Prostate gland (tissue), 2 donors: Measurements from ENCODE around the gene IGSF23. TPM values are rescaled to one million over a fixed set of nuclear protein-coding genes. Genes with fewer than 3 reads are reported as not detected.
"Not testable (repeated sequence)": the region's sequence is repeated elsewhere in the genome, so short reads cannot be mapped to it uniquely, and the experiment has no call there.

Experiments
- DNase-seq: peaks from one replicate; pipeline ENCODE4 v3.0.0-alpha.2; 2019; ENCODE audit warnings: low spot score
- H3K27ac ChIP-seq, 2 donors: fragments of 200-600 bp; sonication (generic); 2 replicates each; pipeline ENCODE4 v1.5.1; 2017 to 2019
- H3K27me3 ChIP-seq: fragments of 200-600 bp; sonication (generic); replicated peaks from 2 replicates; pipeline ENCODE4 v1.5.1; 2019; ENCODE audit not compliant: insufficient read depth
- H3K36me3 ChIP-seq, 2 donors: fragments of 200-600 bp; sonication (generic); 1 replicate in 1 of 2; 2 replicates in 1 of 2; pipeline versions ENCODE4 v1.5.1 to v1.8.1; 2017 to 2019
- H3K4me1 ChIP-seq: fragments of 200-600 bp; sonication (generic); replicated peaks from 2 replicates; pipeline ENCODE4 v1.5.1; 2019
- H3K4me3 ChIP-seq, 2 donors: fragments of 200-600 bp; sonication (generic); 2 replicates each; pipeline ENCODE4 v1.5.1; 2017 to 2019
- H3K9me3 ChIP-seq: fragments of 200-600 bp; sonication (generic); 2 replicates; pipeline ENCODE4 v1.5.1; 2017
- POLR2A ChIP-seq: fragments of 450-650 bp; IDR thresholded peaks from one replicate; pipeline ENCODE4 v1.6.1; 2016; ENCODE audit warnings: antibody characterized with exemption, mild to moderate bottlenecking
- POLR2AphosphoS5 ChIP-seq: sonication (generic); formaldehyde crosslinking; IDR thresholded peaks from one replicate; pipeline ENCODE4 v1.6.1; 2017; ENCODE audit warnings: antibody characterized with exemption
- WGBS: methylation state at CpG from one replicate; pipeline ENCODE4 v1.1.5; 2018; 5-methylcytosine and 5-hydroxymethylcytosine counted together
- intact Hi-C: fragments of 100-400 bp; cut with DNase I; formaldehyde crosslinking; loops from one replicate; pipeline ENCODE4 v1.14.2; 2022
- total RNA-seq, 2 donors: library from RNA; depleted of rRNA; stranded (reverse); fragments of >200 nt; gene quantifications; one replicate each; pipeline ENCODE4 v1.1.0, GENCODE V29; 2016
- TF ChIP-seq, protein P1 (sequence below), 4 experiments: fragments of 200-600 bp in 2 of 4; fragments of 450-650 bp in 2 of 4; sonication (generic) in 2 of 4; IDR thresholded peaks; 1 replicate in 3 of 4; 2 replicates in 1 of 4; pipeline ENCODE4 v1.5.1; 2016 to 2019; ENCODE audit warnings: antibody characterized with exemption in 4 of 4, mild to moderate bottlenecking in 2 of 4, moderate library complexity in 2 of 4

IGSF23 gene
- total RNA-seq, 2 donors from 2014 or later: not detected

DNA sequence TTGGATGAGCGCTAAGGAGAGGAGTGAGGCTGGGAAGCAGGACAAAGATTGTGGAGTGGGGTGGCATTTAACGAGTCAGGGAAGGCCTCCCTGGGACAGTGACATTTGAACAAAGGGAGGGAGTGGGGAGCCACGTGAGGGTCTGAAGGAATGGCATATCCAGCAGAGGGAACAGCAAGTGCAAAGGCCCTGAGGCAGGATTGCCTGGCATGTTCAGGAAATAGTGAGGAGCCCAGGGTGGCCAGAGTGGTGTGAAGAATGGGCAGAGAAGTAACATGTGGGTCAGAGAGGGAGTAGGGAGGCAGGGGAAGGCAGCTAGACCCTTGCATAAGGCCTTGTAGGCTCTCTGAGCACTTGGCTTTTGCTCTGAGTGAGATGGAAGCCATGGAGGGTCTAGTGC lies 15.4 kb downstream of the IGSF23 start:
- Histone ChIP-seq H3K4me1 (no peaks in the 10 kb centered on the region), H3K27ac (no peak overlapping the region), H3K36me3 (no peaks in the 10 kb centered on the region), H3K4me3 (no peak overlapping the region), H3K27me3 (no peaks in the 10 kb centered on the region), H3K9me3 (no peaks in the 10 kb centered on the region)
- no peak for TF ChIP-seq POLR2A
- TF ChIP-seq POLR2AphosphoS5: no peak
- TF ChIP-seq, protein P1, sequence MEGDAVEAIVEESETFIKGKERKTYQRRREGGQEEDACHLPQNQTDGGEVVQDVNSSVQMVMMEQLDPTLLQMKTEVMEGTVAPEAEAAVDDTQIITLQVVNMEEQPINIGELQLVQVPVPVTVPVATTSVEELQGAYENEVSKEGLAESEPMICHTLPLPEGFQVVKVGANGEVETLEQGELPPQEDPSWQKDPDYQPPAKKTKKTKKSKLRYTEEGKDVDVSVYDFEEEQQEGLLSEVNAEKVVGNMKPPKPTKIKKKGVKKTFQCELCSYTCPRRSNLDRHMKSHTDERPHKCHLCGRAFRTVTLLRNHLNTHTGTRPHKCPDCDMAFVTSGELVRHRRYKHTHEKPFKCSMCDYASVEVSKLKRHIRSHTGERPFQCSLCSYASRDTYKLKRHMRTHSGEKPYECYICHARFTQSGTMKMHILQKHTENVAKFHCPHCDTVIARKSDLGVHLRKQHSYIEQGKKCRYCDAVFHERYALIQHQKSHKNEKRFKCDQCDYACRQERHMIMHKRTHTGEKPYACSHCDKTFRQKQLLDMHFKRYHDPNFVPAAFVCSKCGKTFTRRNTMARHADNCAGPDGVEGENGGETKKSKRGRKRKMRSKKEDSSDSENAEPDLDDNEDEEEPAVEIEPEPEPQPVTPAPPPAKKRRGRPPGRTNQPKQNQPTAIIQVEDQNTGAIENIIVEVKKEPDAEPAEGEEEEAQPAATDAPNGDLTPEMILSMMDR (IDR thresholded peaks at IDR 0.05): no peak
- DNase-seq: no peak
- intact Hi-C loops: no loop called here
- WGBS: 79% methylated on average over 3 of the region's 3 CpGs

DNA sequence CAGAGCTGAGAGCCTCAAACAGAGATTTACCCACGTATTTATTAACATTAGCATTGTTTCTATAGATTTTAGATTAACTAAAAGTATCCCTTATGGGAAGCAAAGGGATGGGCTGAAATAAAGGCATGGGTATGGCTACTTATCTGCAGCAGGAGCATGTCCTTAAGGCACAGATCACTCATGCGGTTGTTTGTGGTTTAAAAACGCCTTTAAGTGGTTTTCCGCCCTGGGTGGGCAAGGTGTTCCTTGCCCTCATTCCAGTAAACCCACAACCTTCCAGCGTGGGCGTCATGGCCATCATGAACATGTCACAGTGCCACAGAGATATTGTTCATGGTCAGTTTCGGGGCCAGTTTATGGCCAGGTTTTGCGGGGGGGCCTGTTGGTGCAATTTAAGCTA lies 18.2 kb downstream of the IGSF23 start:
- intact Hi-C loops, H3K4me3 ChIP-seq, H3K4me1 ChIP-seq, H3K27ac ChIP-seq, H3K9me3 ChIP-seq, H3K27me3 ChIP-seq, DNase-seq, H3K36me3 ChIP-seq: not testable (repeated sequence)
- 87% methylated on average over 8 of the region's 8 CpGs for WGBS

DNA sequence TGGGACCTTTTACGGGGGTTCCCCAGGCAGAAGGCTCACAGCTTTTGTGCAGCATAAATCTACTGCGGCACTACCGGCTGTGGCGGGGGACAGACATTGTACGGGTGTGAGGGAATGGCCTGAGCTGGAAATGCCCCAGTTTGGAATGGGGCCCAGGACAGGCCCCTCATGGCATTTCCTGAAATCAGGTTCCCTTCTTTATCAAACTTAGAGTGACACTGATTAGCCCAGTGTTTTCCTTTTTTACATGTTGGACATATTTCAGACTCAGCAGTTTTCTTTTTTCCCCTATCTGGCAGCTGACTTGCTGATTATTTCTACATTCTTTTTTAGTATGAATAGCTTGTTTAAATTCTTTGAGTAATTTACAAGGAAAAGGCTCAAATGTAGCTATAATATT lies 20.7 kb downstream of the IGSF23 start:
- 29% methylated on average over 5 of the region's 5 CpGs for WGBS
- H3K27me3 ChIP-seq, H3K36me3 ChIP-seq, H3K4me3 ChIP-seq, DNase-seq, H3K27ac ChIP-seq, H3K9me3 ChIP-seq, H3K4me1 ChIP-seq, intact Hi-C loops: not testable (repeated sequence)

DNA sequence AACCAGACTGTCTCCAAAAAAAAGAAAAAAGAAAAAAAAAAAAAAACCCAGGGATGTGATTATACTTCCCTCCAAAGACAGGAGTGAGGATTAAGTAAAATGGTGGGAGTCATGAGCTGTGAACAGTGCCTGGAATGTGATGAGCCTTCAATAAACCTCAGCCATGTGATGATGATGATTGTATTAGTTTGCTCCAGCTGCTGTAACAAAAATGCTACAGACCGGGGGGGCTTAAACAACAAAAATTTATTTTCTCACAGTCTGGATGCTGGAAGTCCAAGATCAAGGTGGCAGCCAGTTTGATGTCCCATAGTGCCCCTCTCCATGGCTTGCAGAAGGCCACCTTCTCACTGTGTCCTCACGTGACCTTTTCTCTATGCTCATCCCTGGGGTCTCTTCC lies 21.4 kb downstream of the IGSF23 start:
- TF ChIP-seq, protein P1 (IDR thresholded peaks at IDR 0.05): no peak
- no peak for TF ChIP-seq POLR2A
- TF ChIP-seq POLR2AphosphoS5: no peak
- no peak overlapping the region for H3K4me3 ChIP-seq
- H3K9me3 ChIP-seq: no peaks in the 10 kb centered on the region
- no peaks in the 10 kb centered on the region for H3K27me3 ChIP-seq
- DNase-seq: no peak
- H3K36me3 ChIP-seq: no peaks in the 10 kb centered on the region
- intact Hi-C loops: no loop called here
- 93% methylated on average over 2 of the region's 2 CpGs for WGBS
- H3K27ac ChIP-seq: no peak overlapping the region
- no peaks in the 10 kb centered on the region for H3K4me1 ChIP-seq

DNA sequence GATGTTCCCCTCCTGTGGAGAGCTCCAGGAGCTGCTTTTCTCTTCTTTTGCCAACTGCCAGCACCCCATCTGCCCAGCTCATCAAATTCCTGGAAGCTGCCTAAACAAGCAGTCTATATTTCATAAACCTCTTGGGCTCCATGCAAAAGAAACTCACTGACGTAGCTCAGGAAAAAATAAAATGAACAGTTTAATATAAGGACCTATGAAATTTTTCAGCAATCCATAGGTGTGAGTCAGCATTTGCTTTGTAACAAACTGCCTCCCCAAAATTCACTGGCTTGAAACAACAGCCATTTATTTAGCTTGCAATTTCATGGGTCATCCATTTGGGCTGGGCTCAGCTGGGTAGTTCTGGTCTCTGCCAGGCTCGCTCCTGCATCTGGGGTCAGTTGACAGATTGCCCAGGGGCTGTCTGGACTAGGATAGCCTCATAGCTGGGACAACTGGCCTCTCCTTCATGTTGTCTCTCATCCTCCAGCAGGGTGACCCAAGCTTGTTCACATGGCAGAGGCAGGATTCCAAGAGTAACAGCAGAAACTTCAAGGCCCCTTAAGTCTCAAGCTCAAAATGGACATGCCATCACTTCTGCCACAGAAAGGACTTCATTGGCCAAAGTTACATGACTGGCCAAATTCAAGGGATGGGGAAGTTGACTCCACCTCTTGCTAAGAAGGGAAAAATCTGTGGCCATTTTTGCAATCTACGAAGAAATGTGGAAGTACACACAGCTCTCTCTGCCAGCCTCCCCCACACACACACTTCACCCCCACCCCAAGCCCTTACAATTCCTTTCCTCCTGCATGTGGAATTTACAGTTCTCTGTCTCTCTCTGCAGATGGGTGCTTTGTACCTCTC lies 22.4 kb downstream of the IGSF23 start:
- Histone ChIP-seq H3K4me3 (no peak overlapping the region), H3K27me3 (no peaks in the 10 kb centered on the region), H3K36me3 (no peaks in the 10 kb centered on the region), H3K4me1 (no peaks in the 10 kb centered on the region), H3K27ac (no peak overlapping the region), H3K9me3 (no peaks in the 10 kb centered on the region)
- DNase-seq: no peak
- intact Hi-C loops: no loop called here
- 79% methylated on average over 3 of the region's 3 CpGs for WGBS
- TF ChIP-seq, protein P1 (IDR thresholded peaks at IDR 0.05): no peak
- no peak for TF ChIP-seq POLR2AphosphoS5
- no peak for TF ChIP-seq POLR2A
